Parathyroid adenoma (tissue), 2 donors: ENCODE data around the gene PHOSPHO1.
"Not testable (repeated sequence)": the region's sequence is repeated elsewhere in the genome, so short reads cannot be mapped to it uniquely, and the experiment has no call there.

Experiments used
- H2AFZ ChIP-seq: fragments of 300-600 bp; sonication (generic); one replicate; pipeline ENCODE4 v1.7.0; 2017; ENCODE audit warnings: antibody characterized with exemption, mild to moderate bottlenecking
- H3K27ac ChIP-seq: fragments of 300-600 bp; sonication (generic); one replicate; pipeline ENCODE4 v1.7.0; 2017
- H3K27me3 ChIP-seq: fragments of 300-600 bp; sonication (generic); one replicate; pipeline ENCODE4 v1.7.0; 2017; ENCODE audit warnings: low read length; ENCODE audit not compliant: control insufficient read depth, insufficient read depth
- H3K36me3 ChIP-seq: fragments of 300-600 bp; sonication (generic); one replicate; pipeline ENCODE4 v1.7.0; 2017; ENCODE audit warnings: low read length; ENCODE audit not compliant: control insufficient read depth, insufficient read depth
- H3K4me1 ChIP-seq: fragments of 300-600 bp; sonication (generic); one replicate; pipeline ENCODE4 v1.7.0; 2017; ENCODE audit warnings: control low read depth
- H3K4me2 ChIP-seq: fragments of 300-600 bp; sonication (generic); one replicate; pipeline ENCODE4 v1.7.0; 2017; ENCODE audit warnings: low read length
- H3K4me3 ChIP-seq: fragments of 300-600 bp; sonication (generic); one replicate; pipeline ENCODE4 v1.7.0; 2017; ENCODE audit warnings: low read depth, low read length
- H3K79me2 ChIP-seq: fragments of 300-600 bp; sonication (generic); one replicate; pipeline ENCODE4 v1.7.0; 2017; ENCODE audit warnings: control low read depth
- H3K9ac ChIP-seq: fragments of 300-600 bp; sonication (generic); one replicate; pipeline ENCODE4 v1.7.0; 2017; ENCODE audit warnings: mild to moderate bottlenecking
- H3K9me3 ChIP-seq: fragments of 300-600 bp; sonication (generic); one replicate; pipeline ENCODE4 v1.7.0; 2017; ENCODE audit warnings: low read length; ENCODE audit not compliant: control insufficient read depth
- CTCF ChIP-seq: fragments of 300-600 bp; sonication (generic); IDR thresholded peaks from one replicate; pipeline ENCODE4 v1.7.0; 2017; ENCODE audit warnings: antibody characterized with exemption, mild to moderate bottlenecking
- donor health status: primary hyperparathyroidism.

Gene PHOSPHO1

DNA sequence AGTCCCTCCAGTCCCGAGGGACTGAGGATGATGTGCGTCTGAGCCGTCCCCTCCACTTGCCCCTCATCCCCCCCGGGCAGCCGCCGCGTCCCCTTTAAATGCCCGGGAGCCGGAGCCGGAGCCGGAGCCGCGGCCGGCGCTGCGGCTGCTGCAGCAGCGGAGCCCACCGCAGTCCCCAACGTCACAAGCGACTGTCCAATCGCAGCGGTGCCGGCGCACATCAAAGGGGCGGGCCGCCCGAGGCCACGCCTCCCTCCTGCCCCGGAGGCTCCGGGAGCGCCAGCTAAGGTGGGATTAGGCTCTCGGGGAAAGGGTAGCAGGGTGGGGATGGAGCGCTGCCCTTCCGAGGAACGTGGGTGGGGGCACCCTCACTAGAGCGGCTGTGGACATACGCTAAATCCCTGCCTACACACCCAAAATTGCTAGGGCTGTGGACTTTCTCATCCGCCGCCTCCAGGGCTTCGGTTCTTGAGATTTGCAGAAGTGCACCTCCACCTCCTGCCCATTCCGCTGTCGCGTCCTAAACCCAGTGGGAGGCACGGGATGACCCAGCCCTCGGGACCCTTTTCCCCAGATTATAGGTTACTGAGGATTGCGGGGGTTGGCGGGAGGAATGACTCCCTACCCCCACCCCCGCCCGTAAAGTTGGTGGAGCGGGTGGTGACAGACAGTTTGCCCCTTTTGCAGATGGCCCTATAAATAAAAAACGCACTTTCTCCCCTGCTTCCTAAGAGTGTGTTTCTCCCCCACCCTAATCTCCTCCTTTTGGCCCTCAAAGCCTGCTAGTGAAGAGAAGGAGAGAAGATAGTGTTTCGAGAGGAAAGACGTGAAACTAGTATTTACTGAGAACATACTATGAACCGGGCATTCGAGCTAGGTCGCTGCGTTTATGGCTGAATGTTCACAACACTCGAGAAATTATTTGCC, at the start of gene PHOSPHO1:
Gene PHOSPHO1, minus strand, starts transcription at position 152 of the 927 bp plus-strand sequence. CDS start 4,096 bp downstream, outside the sequence.
- Histone ChIP-seq H3K9ac (no peak within 1 kb of the TSS), H2AFZ (peak within 1 kb of the TSS; percentile 81), H3K79me2 (no peaks in the 10 kb centered on the region), H3K4me3 (peak within 1 kb of the TSS; percentile 64), H3K36me3 (no peaks in the 10 kb centered on the region), H3K27me3 (no peaks in the 10 kb centered on the region), H3K27ac (no peak within 1 kb of the TSS), H3K4me1 (no peaks in the 10 kb centered on the region), H3K4me2 (peak within 1 kb of the TSS; percentile 95), H3K9me3 (no peaks in the 10 kb centered on the region)
- TF ChIP-seq CTCF, result no peak

DNA sequence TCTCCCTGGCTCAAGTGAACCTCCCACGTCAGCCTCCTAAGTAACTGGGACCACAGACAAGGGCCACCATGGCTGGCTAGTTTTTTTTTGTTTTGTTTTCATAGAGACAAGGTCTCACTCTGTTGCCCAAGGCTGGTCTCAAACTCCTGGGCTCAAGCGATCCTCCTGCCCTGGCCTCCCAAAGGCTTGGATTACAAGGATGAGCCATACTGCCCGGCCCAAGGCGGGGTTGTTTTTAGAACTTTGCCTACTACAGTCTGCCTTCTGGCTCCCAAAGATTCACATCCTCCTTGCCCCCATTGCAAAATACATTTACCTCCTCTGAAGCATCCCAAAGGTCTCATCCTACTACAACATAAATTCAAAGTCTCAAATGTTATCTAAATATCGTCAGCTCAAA, 49.5 kb upstream of the PHOSPHO1 start:
- H3K9ac ChIP-seq, result no peak overlapping the region
- no peak overlapping the region for H3K27ac ChIP-seq
- H3K4me1 ChIP-seq, result no peaks in the 10 kb centered on the region
- H3K79me2 ChIP-seq, result no peaks in the 10 kb centered on the region
- H3K9me3 ChIP-seq, result no peaks in the 10 kb centered on the region
- H3K36me3 ChIP-seq, result no peaks in the 10 kb centered on the region
- no peak overlapping the region for H3K4me2 ChIP-seq
- no peak overlapping the region for H3K4me3 ChIP-seq
- no peak for TF ChIP-seq CTCF
- no peak overlapping the region for H2AFZ ChIP-seq
- no peaks in the 10 kb centered on the region for H3K27me3 ChIP-seq

- not testable (repeated sequence) for H3K36me3 ChIP-seq, H3K4me1 ChIP-seq, H2AFZ ChIP-seq, H3K79me2 ChIP-seq, H3K27ac ChIP-seq, H3K9ac ChIP-seq, H3K4me2 ChIP-seq, H3K4me3 ChIP-seq, H3K9me3 ChIP-seq, H3K27me3 ChIP-seq
Measured at GRCh38 chr17:49279263-49280015, 48.9 kb upstream of the PHOSPHO1 start.

DNA sequence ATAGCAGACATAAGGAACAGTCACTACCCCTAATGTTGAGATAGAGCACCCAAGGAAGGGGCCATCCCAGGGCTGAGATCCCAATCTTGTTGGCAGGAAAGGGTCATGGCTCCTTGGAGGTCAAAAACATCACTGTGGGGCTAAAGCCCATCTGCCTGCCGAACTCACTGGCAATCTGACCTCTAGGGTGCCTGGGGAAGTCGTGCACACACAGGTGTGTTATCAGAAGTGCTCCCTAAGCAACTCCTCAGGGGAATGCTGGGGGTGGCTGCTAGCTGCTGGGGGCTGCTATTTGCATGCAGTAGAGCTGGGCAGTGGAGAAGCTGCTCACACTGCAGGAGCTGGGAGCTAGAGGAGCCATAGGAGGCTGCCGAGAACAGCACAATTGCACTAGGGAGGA, 47.5 kb upstream of the PHOSPHO1 start:
- no peaks in the 10 kb centered on the region for H3K36me3 ChIP-seq
- H3K27me3 ChIP-seq, result no peaks in the 10 kb centered on the region
- no peak for TF ChIP-seq CTCF
- H2AFZ ChIP-seq, result no peak overlapping the region
- no peak overlapping the region for H3K4me3 ChIP-seq
- no peak overlapping the region for H3K9ac ChIP-seq
- no peaks in the 10 kb centered on the region for H3K4me1 ChIP-seq
- no peaks in the 10 kb centered on the region for H3K9me3 ChIP-seq
- H3K27ac ChIP-seq, result no peak overlapping the region
- H3K4me2 ChIP-seq, result no peak overlapping the region
- no peaks in the 10 kb centered on the region for H3K79me2 ChIP-seq

GRCh38 chr17:49277638-49278037, 47.1 kb upstream of the PHOSPHO1 start:
- H3K9me3 ChIP-seq, result no peaks in the 10 kb centered on the region
- H2AFZ ChIP-seq, result no peak overlapping the region
- no peak overlapping the region for H3K27ac ChIP-seq
- H3K27me3 ChIP-seq, result no peaks in the 10 kb centered on the region
- no peak overlapping the region for H3K4me2 ChIP-seq
- TF ChIP-seq CTCF, result no peak
- H3K79me2 ChIP-seq, result no peaks in the 10 kb centered on the region
- H3K36me3 ChIP-seq, result no peaks in the 10 kb centered on the region
- no peak overlapping the region for H3K4me3 ChIP-seq
- no peaks in the 10 kb centered on the region for H3K4me1 ChIP-seq
- H3K9ac ChIP-seq, result no peak overlapping the region

- H3K9ac ChIP-seq, H3K27ac ChIP-seq, H2AFZ ChIP-seq, H3K4me2 ChIP-seq, H3K4me3 ChIP-seq, H3K79me2 ChIP-seq, H3K27me3 ChIP-seq, H3K4me1 ChIP-seq, H3K9me3 ChIP-seq, H3K36me3 ChIP-seq: not testable (repeated sequence)
Measured at GRCh38 chr17:49275981-49276380, 45.4 kb upstream of the PHOSPHO1 start.
